HG02870 (cell line): ENCODE measurements around the gene PCGF2.

ENCODE experiments used
- ATAC-seq: cut with Tn5 transposase; IDR thresholded peaks from one replicate; pipeline ENCODE4 v1.9.1; 2021; ENCODE audit warnings: mild to moderate bottlenecking, moderate library complexity; ENCODE audit not compliant: unreplicated experiment

PCGF2 gene

GRCh38 chr17:38704606-38705522 is 43.3 kb downstream of the PCGF2 start, which contains the start of gene MLLT6:
TSS of gene MLLT6 (plus strand) at chr17:38705273. CDS start at chr17:38705633, 360 bp downstream.
- ATAC-seq, result no peak

DNA sequence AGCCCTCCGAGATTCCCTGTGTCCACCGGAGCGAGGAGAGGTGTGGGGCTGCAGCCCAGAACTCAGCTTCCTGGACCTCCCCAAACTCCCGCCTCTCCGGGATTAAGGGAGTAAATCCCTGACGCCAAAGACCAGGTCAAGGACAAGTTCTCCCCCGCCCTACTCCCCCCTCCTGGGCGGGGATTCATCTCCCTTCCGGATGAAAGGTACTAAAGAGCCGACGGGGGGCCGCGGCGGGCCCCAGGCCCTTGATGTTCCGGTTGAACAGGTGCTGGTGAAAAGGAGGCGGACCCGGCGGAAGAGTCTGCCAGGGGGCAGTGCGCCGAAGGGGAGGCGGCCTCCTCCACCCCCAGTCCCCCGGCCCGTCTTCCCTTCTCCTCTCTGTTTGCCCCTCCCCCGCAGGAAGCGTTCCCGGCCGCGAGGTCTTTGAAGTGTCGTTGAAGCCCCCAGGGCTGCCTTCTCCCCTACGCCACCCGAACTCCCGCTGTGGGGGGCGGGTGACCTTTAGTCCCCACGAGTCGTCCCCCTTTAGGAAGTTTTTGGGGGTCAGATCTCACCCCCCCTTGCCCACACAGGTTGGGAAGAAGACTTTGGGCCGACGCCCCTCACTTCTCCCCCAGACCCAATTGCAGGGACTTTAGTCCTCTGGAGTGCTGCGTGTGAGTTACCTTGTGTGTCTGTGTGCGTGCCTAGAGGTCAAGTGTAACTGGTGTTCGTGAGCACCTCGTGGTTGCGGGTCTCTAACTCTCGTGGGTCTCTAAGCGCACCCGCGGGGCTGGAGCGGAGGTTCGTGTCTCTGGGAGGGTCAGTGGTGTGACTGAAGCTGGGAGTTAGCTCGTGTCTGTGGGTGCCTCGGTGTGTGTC is 44.2 kb downstream of the PCGF2 start:
- no peak for ATAC-seq

DNA sequence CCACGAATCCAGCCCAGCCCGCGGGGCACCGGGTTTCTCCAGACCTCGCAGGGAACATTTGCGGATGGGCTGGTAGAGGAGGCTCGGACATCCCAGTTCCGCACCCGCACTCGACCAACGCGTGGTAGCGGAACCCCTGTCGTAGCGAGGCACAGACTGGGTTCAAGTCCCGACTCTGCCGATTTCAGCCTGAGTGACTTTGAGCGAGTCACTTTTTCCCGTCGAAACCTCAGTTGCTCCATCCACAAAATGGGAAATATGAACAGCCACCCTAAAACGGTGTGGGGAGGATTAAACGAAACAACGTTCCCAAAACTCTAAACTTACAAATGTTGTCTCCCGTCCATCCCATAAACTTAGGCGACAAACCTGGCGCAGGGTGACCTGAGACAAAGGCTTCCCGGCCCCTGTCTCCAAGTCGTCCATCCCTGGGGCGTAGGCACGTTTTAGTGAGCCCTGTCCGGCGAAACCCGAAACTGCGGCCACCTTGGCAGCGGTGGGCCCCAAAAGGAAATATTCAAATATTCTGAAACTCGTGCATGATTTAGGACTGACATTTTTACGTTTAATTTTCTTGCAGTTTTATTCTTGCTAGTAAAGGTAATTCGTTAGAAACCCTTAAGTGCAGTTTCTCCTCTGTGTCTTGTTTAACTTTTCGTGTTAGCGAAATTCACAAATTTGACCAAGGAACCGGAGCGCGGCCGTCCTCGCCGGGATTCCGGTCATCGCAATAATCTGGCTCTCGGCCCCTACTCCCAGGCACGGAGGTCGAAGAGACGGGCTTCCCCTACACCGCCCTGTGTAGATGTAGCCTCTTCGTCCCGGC is 45.0 kb downstream of the PCGF2 start:
- ATAC-seq, result no peak

DNA sequence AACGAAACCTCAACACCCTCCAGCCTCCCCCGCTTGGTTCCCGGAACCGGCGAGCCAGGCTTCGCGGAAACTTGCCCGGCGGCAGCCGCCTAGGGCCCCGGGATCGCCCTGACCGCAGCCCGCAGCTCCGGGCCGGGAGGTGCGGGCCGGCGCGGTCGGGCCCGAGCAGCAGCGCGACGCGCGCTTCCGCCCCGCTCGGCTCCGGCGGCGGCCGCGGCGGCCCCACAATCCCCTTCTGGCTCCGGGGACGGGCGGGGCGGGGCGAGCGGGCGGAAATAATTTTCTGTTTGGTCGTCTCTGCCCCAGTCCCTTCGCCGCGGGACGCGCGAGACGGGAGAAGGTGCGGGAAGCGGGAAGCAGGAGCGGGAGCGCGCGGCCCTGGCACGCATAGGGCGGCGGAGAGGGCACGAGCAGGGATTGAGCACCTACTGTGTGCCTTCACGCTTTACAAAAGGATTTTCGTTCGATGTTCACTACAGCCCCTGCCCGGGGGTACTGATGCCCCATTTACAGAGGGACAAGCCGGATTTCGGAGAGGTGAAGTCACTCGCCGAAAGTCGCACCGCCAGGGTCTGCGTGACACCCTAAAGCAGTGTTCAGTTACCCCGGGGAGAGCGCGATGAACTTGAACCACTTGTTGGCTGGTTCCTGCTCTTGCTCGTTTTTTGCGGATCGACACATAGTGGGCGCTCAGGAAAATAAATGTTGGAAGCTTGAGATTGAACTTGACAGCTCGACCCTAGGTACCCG is 45.8 kb downstream of the PCGF2 start:
- ATAC-seq, result peak; percentile 31

- ATAC-seq, result peak; percentile 23
Measured at GRCh38 chr17:38701504-38702165, 46.5 kb downstream of the PCGF2 start.

- ATAC-seq, result no peak
Measured at GRCh38 chr17:38698760-38699159, 49.4 kb downstream of the PCGF2 start.

DNA sequence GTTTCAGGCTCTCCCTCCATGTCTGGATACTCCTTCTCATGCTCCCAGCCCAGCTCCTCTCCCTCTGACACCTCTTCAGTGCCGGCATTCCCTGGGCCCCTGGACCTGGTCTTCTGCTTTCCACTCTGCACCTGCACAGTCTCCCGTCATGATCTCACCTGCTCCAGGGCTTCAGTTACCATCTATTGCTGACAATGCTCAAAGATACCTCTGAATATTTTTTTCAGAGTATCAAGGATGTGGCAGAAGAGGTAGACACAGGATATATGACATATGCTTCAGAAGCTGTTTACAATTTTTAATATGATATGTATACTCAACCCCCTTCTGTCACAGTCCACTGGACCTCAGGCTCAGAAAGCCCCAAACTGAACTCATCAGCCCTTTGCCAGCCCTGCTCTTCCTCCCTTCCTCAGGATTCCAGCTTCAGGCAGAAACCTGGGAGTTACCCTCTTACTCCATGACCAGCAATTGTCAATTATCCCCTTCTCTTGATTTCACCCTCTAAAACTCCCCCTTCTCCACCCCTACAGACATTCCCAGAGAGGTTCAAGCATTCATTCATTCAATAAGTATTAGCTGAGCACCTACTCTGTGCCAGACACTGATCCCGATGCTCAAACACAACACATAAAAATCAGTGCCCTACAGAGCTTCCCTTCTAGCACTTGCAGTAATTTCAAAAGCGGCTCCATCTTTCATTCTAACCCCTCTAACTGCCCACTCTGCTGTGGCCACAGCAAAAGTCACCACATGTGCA is 50.9 kb downstream of the PCGF2 start:
- ATAC-seq, result no peak

- ATAC-seq, result no peak
Measured at GRCh38 chr17:38693700-38694329, 54.3 kb downstream of the PCGF2 start.

GRCh38 chr17:38691154-38691553 is 57.0 kb downstream of the PCGF2 start:
- no peak for ATAC-seq

- ATAC-seq, result no peak
Measured at GRCh38 chr17:38690386-38690785, 57.8 kb downstream of the PCGF2 start.

DNA sequence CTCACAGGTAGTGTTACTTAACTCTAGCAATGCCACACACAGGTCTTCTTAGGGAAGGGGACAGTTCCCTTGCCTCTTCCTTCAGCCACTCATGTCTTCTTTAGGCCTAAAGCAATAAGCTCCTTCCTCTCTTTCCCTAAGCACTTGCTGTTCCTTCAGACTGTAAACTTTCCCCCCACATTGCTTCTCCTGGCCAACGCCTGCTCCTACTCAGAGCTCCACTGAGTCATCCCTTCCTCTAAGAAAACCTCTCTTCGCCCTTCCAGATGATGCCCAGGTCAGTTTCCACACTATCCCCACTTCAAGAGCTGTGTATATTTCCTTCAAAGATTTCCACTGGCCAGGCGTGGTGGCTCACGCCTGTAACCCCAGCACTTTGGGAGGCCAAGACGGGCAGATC is 60.9 kb downstream of the PCGF2 start:
- ATAC-seq, result no peak

- ATAC-seq, result no peak
Measured at GRCh38 chr17:38685491-38685890, 62.6 kb downstream of the PCGF2 start.
